ENCODE data around the gene HIVEP3. TPM values are rescaled to one million over a fixed set of nuclear protein-coding genes. Genes with fewer than 3 reads are reported as not detected.

Gene HIVEP3
- total and polyA plus RNA-seq, 2 of the 13 experiments (the other 11 are each of a cell fraction or from before 2014, with no cell fraction given) = 0.05 TPM; not detected in 1

- TF ChIP-seq ZBTB40 (IDR thresholded peaks at IDR 0.05) (no peak), ZBTB40 (CRISPR knock-in tag; IDR thresholded peaks at IDR 0.05) (no peak), ZNF792 (CRISPR knock-in tag; IDR thresholded peaks at IDR 0.05) (no peak)
Measured at GRCh38 chr1:41608211-41608610, 310.5 kb downstream of the HIVEP3 start (continued).

- ATAC-seq (no peak), DNase-seq (ENCODE audit: low spot score) (no peak), FAIRE-seq (no peak)
- H3K27ac ChIP-seq (ENCODE audit: extremely low read length, insufficient read depth, low read length) = no peak overlapping the region
- POLR2A ChIA-PET = no interaction called here
- intact Hi-C loops (cut with micrococcal nuclease; ENCODE audit: unreplicated experiment) (no loop called here), in situ Hi-C loops (cut with HindIII; ENCODE audit: extremely low pct_ligation_motif_present, low pct_unique_long_range_greater_than_20kb) (no loop called here)
- no peaks in the 10 kb centered on the region for H3K4me1 ChIP-seq (ENCODE audit: insufficient read depth, low read length)
- H3K4me2 ChIP-seq (ENCODE audit: low read depth, low read length) = no peak overlapping the region
- TF ChIP-seq MXD4 (CRISPR knock-in tag; IDR thresholded peaks at IDR 0.05) (no peak), CREM (IDR thresholded peaks at IDR 0.05) (no peak), CREM (CRISPR knock-in tag; IDR thresholded peaks at IDR 0.05) (no peak)
- no peak overlapping the region for H2AFZ ChIP-seq (ENCODE audit: low read length)
- BruUV-seq (replicated peaks) = no TSS peak
- H3K9ac ChIP-seq (ENCODE audit: insufficient read depth, low read depth, low read length) = no peak overlapping the region
- peaks cover 6 to 29% of the 10 kb centered on the region in 2 experiments; a peak in 2 of 5 replicates for H3K27me3 ChIP-seq (ENCODE audit: control insufficient read depth in 1 of 2, insufficient read depth in 2 of 2, low read length in 2 of 2)
- no peaks in the 10 kb centered on the region for H3K9me3 ChIP-seq (ENCODE audit: low read length)
- 2% methylated on average over 5 of the region's 5 CpGs for WGBS (ENCODE audit: low lambda C conversion rate)
- CTCF ChIA-PET (ENCODE audit: low intra/inter-chr PET ratio, low total read pairs) = no interaction called here
- H3K4me3 ChIP-seq (replicated peaks in 1 of 3; ENCODE audit: insufficient read depth in 1 of 3, low read depth in 2 of 3, low read length in 3 of 3) = no peak overlapping the region
- H3K79me2 ChIP-seq (ENCODE audit: insufficient read depth, low read length) = no peaks in the 10 kb centered on the region
- H4K20me1 ChIP-seq (ENCODE audit: insufficient read depth, low read length) = no peaks in the 10 kb centered on the region
- no peaks in the 10 kb centered on the region for H3K36me3 ChIP-seq (replicated peaks in 1 of 2; ENCODE audit: control insufficient read depth in 1 of 2, insufficient read depth in 2 of 2, low read length in 2 of 2)
Measured at GRCh38 chr1:41607808-41608207, 310.9 kb downstream of the HIVEP3 start.

Measured in HepG2 (cell line).